Smooth muscle cell (in vitro differentiated cells): ENCODE measurements around the gene LOXL3. TPM values are rescaled to one million over a fixed set of nuclear protein-coding genes. Genes with fewer than 3 reads are reported as not detected.
A peak's percentile ranks its signal among the peaks of the same experiment; 100 is the strongest.

Experiments
- DNase-seq: peaks from one replicate; lab custom pipeline; 2025; ENCODE audit not compliant: unreplicated experiment; lab: John Stamatoyannopoulos, UW
- H2AFZ ChIP-seq: fragments of 200-600 bp; sonication (generic); 2 replicates; pipeline ENCODE4 v1.6.0; 2016; ENCODE audit warnings: antibody characterized with exemption, low read depth, mild to moderate bottlenecking
- H3F3A ChIP-seq: fragments of 200-600 bp; sonication (generic); 2 replicates; pipeline ENCODE4 v1.6.0; 2017; ENCODE audit warnings: antibody characterized with exemption, low read depth
- H3K27ac ChIP-seq: fragments of 200-600 bp; sonication (generic); 2 replicates; pipeline ENCODE4 v1.5.1; 2016; ENCODE audit warnings: low read depth, mild to moderate bottlenecking
- H3K27me3 ChIP-seq: fragments of 200-600 bp; sonication (generic); 2 replicates; pipeline ENCODE4 v1.6.1; 2016; ENCODE audit warnings: low read depth, mild to moderate bottlenecking
- H3K36me3 ChIP-seq: fragments of 200-600 bp; sonication (generic); 2 replicates; pipeline ENCODE4 v1.5.1; 2016; ENCODE audit warnings: low read depth
- H3K4me1 ChIP-seq: fragments of 200-600 bp; sonication (generic); 2 replicates; pipeline ENCODE4 v1.5.1; 2016; ENCODE audit warnings: low read depth
- H3K4me2 ChIP-seq: fragments of 200-600 bp; sonication (generic); 2 replicates; pipeline ENCODE4 v1.6.0; 2016; ENCODE audit warnings: mild to moderate bottlenecking
- H3K4me3 ChIP-seq: fragments of 200-600 bp; sonication (generic); 2 replicates; pipeline ENCODE4 v1.5.1; 2016; ENCODE audit warnings: mild to moderate bottlenecking
- H3K79me2 ChIP-seq: fragments of 200-600 bp; sonication (generic); 2 replicates; pipeline ENCODE4 v1.6.0; 2016; ENCODE audit warnings: low read depth, mild to moderate bottlenecking
- H3K9ac ChIP-seq: fragments of 200-600 bp; sonication (generic); 2 replicates; pipeline ENCODE4 v1.6.0; 2016; ENCODE audit warnings: low read depth
- H3K9me3 ChIP-seq: fragments of 200-600 bp; sonication (generic); replicated peaks from 2 replicates; pipeline ENCODE4 v1.5.1; 2016; ENCODE audit warnings: low read depth
- H4K20me1 ChIP-seq: fragments of 200-600 bp; sonication (generic); 2 replicates; pipeline ENCODE4 v1.6.0; 2016; ENCODE audit warnings: low read depth
- WGBS: methylation state at CpG from one replicate; pipeline ENCODE4 v1.1.7; 2016; ENCODE audit warnings: low lambda C conversion rate; 5-methylcytosine and 5-hydroxymethylcytosine counted together
- polyA plus RNA-seq: library from polyadenylated mRNA; unstranded; fragments of >200 nt; fragmentation: Nextera tagmentation; extraction: Ambion mirVana; gene quantifications from 2 replicates; pipeline ENCODE4 v1.2.1, GENCODE V29; 2016
- total RNA-seq: library from RNA; depleted of rRNA; stranded (reverse); fragments of >200 nt; gene quantifications from 2 replicates; pipeline ENCODE4 v1.2.3, GENCODE V29; 2014
- TF ChIP-seq, protein P1 (sequence below): fragments of 200-600 bp; sonication (generic); IDR thresholded peaks from 2 replicates; pipeline ENCODE4 v1.5.1; 2017; ENCODE audit warnings: borderline replicate concordance, mild to moderate bottlenecking, antibody characterized with exemption; ENCODE audit not compliant: insufficient read depth, poor library complexity, severe bottlenecking

Gene LOXL3
- total and polyA plus RNA-seq, 2 experiments from 2014 or later, result 123 to 190 TPM

DNA sequence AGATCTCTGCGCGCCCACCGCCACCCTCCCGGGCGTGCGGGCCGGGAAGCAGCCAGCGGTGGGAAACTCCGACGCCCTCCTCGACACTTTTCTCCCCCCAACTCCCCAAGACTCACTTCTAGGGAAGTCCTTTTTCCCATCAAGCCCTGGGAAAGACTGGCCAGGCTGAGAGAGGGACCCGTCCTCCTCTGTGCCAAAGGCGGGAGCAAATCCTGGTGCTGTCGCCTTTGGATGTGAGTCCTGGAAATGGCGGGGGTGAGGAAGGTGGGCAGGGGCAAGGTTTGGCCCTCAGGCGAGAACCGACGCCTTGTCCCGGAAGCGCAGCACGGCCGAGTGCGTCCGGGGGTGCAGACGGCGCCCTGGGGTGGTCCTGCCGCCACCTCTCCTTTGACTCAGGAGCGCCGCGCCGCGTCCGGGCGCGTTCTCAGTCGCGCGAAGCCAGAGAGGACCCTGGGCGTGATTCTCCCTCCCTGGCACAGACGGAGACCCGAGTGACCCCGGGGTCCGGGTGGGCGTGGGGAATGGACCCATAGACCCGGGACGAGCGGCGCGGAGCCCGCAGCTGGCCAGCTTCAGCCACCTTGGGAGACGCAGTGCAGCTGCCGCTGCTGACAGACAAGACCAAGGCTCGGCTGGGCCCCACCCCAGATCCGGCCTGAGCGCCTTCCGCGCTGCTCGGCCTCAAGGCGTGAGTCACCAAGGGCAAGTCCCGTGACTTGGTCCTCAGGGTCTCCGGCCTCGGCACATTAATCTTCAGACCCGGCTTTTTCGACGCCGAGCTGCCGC, 50.8 kb downstream of the LOXL3 start:
- peaks cover 34% of the 10 kb centered on the region for H3K4me1 ChIP-seq
- H3K79me2 ChIP-seq, result peaks cover 22% of the 10 kb centered on the region
- H3K36me3 ChIP-seq, result no peaks in the 10 kb centered on the region
- WGBS, result 2% methylated on average over 65 of the region's 67 CpGs
- H4K20me1 ChIP-seq, result peaks cover 4% of the 10 kb centered on the region
- no peaks in the 10 kb centered on the region for H3K9me3 ChIP-seq
- H3K27ac ChIP-seq, result peak overlapping the region; percentile 47
- H3K27me3 ChIP-seq, result peaks cover 37% of the 10 kb centered on the region
- peak overlapping the region; percentile 36 for H3K9ac ChIP-seq
- peak overlapping the region; percentile 94 for H3K4me2 ChIP-seq
- peak overlapping the region; percentile 61 for H3K4me3 ChIP-seq
- H2AFZ ChIP-seq, result peak overlapping the region; percentile 82
- TF ChIP-seq, protein P1, sequence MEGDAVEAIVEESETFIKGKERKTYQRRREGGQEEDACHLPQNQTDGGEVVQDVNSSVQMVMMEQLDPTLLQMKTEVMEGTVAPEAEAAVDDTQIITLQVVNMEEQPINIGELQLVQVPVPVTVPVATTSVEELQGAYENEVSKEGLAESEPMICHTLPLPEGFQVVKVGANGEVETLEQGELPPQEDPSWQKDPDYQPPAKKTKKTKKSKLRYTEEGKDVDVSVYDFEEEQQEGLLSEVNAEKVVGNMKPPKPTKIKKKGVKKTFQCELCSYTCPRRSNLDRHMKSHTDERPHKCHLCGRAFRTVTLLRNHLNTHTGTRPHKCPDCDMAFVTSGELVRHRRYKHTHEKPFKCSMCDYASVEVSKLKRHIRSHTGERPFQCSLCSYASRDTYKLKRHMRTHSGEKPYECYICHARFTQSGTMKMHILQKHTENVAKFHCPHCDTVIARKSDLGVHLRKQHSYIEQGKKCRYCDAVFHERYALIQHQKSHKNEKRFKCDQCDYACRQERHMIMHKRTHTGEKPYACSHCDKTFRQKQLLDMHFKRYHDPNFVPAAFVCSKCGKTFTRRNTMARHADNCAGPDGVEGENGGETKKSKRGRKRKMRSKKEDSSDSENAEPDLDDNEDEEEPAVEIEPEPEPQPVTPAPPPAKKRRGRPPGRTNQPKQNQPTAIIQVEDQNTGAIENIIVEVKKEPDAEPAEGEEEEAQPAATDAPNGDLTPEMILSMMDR, result no peak
- peaks cover 5% of the 10 kb centered on the region for H3F3A ChIP-seq
- DNase-seq, result peak; percentile 43

- Histone ChIP-seq H3K27ac (no peak overlapping the region), H3K36me3 (no peaks in the 10 kb centered on the region), H3K4me1 (peaks cover 38% of the 10 kb centered on the region), H3K27me3 (peaks cover 44% of the 10 kb centered on the region), H3K4me2 (peak overlapping the region; percentile 94), H3K9ac (no peak overlapping the region), H3K79me2 (peaks cover 22% of the 10 kb centered on the region), H3K9me3 (no peaks in the 10 kb centered on the region), H3K4me3 (peak overlapping the region; percentile 61), H2AFZ (peak overlapping the region; percentile 82), H3F3A (peaks cover 5% of the 10 kb centered on the region), H4K20me1 (peaks cover 4% of the 10 kb centered on the region)
- WGBS, result 9% methylated on average over 31 of the region's 32 CpGs
- TF ChIP-seq, protein P1, result no peak
- no peak for DNase-seq
These were observed 51.5 kb downstream of the LOXL3 start for GRCh38 chr2:74502147-74502719.

DNA sequence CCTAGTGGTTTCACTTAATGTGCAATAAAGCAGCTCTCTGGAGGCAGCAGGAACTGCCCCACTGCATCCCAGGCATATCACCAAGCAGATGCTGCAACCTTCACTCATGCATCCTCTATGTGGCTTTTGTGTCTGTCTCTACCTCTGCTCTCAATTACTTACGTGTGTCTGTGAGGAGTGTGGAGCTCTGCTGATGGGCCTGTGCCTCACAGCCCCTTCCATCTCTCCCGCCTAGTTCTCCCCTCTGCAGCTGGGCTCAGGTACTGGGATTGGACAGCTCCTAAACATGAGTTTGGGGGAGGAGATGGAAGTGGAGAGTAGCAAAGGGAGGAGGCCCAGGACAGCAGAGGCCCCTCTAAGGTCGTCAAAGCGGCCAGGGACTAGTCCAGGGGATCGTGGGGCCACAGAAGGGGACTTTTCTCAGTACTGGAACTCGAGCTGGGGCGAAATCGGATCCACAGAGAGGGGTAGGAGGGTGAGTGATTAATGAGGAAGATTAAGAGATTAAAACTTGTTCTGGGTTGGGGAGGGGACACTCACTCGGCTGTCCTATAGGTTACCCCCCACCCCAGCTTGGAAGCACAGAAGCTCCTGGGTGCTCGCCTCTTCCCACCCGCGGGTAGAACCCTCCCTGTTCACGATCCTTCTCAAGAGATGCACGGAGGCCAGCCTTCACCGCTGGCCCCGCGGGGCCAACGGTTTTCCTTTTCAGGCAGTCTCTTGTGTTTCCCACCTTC, 52.2 kb downstream of the LOXL3 start:
- no peak for DNase-seq
- no peak overlapping the region for H2AFZ ChIP-seq
- H3K9me3 ChIP-seq, result no peaks in the 10 kb centered on the region
- no peaks in the 10 kb centered on the region for H3K36me3 ChIP-seq
- 52% methylated on average over 18 of the region's 18 CpGs for WGBS
- no peak overlapping the region for H3K9ac ChIP-seq
- H4K20me1 ChIP-seq, result peaks cover 4% of the 10 kb centered on the region
- H3K4me3 ChIP-seq, result peak overlapping the region; percentile 61
- peaks cover 17% of the 10 kb centered on the region for H3K79me2 ChIP-seq
- peaks cover 34% of the 10 kb centered on the region for H3K4me1 ChIP-seq
- H3K27me3 ChIP-seq, result peaks cover 49% of the 10 kb centered on the region
- no peak overlapping the region for H3K27ac ChIP-seq
- H3F3A ChIP-seq, result peaks cover 6% of the 10 kb centered on the region
- H3K4me2 ChIP-seq, result peak overlapping the region; percentile 94
- TF ChIP-seq, protein P1, result no peak
